CD14-positive monocyte (primary cell): ENCODE results near the gene SDK1. TPM values are rescaled to one million over a fixed set of nuclear protein-coding genes. Genes with fewer than 3 reads are reported as not detected.

Experiments
- DNase-seq, 3 donors: peaks; one replicate each; pipeline ENCODE4 v3.0.0-alpha.2; 2011 to 2022
- H2AFZ ChIP-seq: 2 replicates; pipeline ENCODE4 v1.6.0; 2012; ENCODE audit warnings: mild to moderate bottlenecking, low read depth, low read length, inconsistent platforms; ENCODE audit not compliant: insufficient read depth, poor library complexity, severe bottlenecking
- H3K27ac ChIP-seq, 2 donors: 1 replicate in 1 of 2; 2 replicates in 1 of 2; pipeline ENCODE4 v1.5.1; 2012 to 2013; ENCODE audit warnings: low read length in 2 of 2, control low read depth in 1 of 2, inconsistent platforms in 1 of 2, low read depth in 1 of 2, mild to moderate bottlenecking in 1 of 2
- H3K27me3 ChIP-seq, 2 donors: one replicate each; pipeline versions ENCODE4 v1.6.0 to v1.6.1; 2011 to 2013; ENCODE audit warnings: low read length in 2 of 2; ENCODE audit not compliant: control insufficient read depth in 2 of 2, insufficient read depth in 2 of 2
- H3K36me3 ChIP-seq, 2 donors: replicated peaks in 1 of 2; 1 replicate in 1 of 2; 2 replicates in 1 of 2; pipeline versions ENCODE4 v1.5.1 to v1.6.1; 2012 to 2013; ENCODE audit warnings: low read length in 2 of 2, control low read depth in 1 of 2, inconsistent platforms in 1 of 2, mild to moderate bottlenecking in 1 of 2; ENCODE audit not compliant: insufficient read depth in 2 of 2, control insufficient read depth in 1 of 2
- H3K4me1 ChIP-seq, 2 donors: 1 replicate in 1 of 2; 2 replicates in 1 of 2; pipeline versions ENCODE4 v1.5.1 to v1.6.1; 2012 to 2013; ENCODE audit warnings: low read length in 2 of 2, control low read depth in 1 of 2, inconsistent platforms in 1 of 2, mild to moderate bottlenecking in 1 of 2, moderate library complexity in 1 of 2; ENCODE audit not compliant: insufficient read depth in 2 of 2, control insufficient read depth in 1 of 2
- H3K4me2 ChIP-seq: replicated peaks from 2 replicates; pipeline ENCODE3; 2012; ENCODE audit warnings: low read length, moderate library complexity, mild to moderate bottlenecking; ENCODE audit not compliant: poor library complexity, severe bottlenecking; ENCODE audit errors: extremely low read depth
- H3K4me3 ChIP-seq, 3 experiments: fragments of 200-600 bp in 1 of 3; sonication (generic) in 1 of 3; replicated peaks in 1 of 3; 1 replicate in 2 of 3; 2 replicates in 1 of 3; pipeline ENCODE4 v1.5.1; 2011 to 2013; ENCODE audit warnings: low read length in 3 of 3, mild to moderate bottlenecking in 3 of 3, control low read depth in 2 of 3, low read depth in 2 of 3, inconsistent platforms in 1 of 3, moderate library complexity in 1 of 3
- H3K79me2 ChIP-seq: 2 replicates; pipeline ENCODE4 v1.6.0; 2012; ENCODE audit warnings: mild to moderate bottlenecking, control low read depth, inconsistent platforms, low read length, moderate library complexity; ENCODE audit not compliant: insufficient read depth
- H3K9ac ChIP-seq: 2 replicates; pipeline ENCODE4 v1.6.0; 2017; ENCODE audit warnings: low read length, mild to moderate bottlenecking; ENCODE audit not compliant: insufficient read depth, poor library complexity, severe bottlenecking
- H3K9me3 ChIP-seq, 2 donors: replicated peaks in 1 of 2; 1 replicate in 1 of 2; 2 replicates in 1 of 2; pipeline versions ENCODE4 v1.5.1 to v1.6.1; 2012 to 2013; ENCODE audit warnings: low read length in 2 of 2, control low read depth in 1 of 2; ENCODE audit not compliant: control insufficient read depth in 1 of 2, insufficient read depth in 1 of 2
- H4K20me1 ChIP-seq: 2 replicates; pipeline ENCODE4 v1.6.0; 2012; ENCODE audit warnings: mild to moderate bottlenecking, low read length, control low read depth, moderate library complexity; ENCODE audit not compliant: insufficient read depth
- H3K27ac Mint-ChIP-seq, 7 donors: one replicate each; pipeline ENCODE4 v1.8.0; 2020; ENCODE audit warnings: mild to moderate bottlenecking in 7 of 7, mixed read lengths in 7 of 7, moderate library complexity in 6 of 7, inconsistent platforms in 2 of 7
- H3K27me3 Mint-ChIP-seq, 3 donors: one replicate each; pipeline ENCODE4 v1.8.0; 2021 to 2022; ENCODE audit warnings: low read depth in 3 of 3, mild to moderate bottlenecking in 3 of 3, mixed read lengths in 3 of 3, moderate library complexity in 3 of 3, inconsistent platforms in 1 of 3
- H3K36me3 Mint-ChIP-seq, 2 donors: one replicate each; pipeline ENCODE4 v1.8.0; 2020; ENCODE audit warnings: mixed read lengths in 2 of 2, inconsistent platforms in 1 of 2, mild to moderate bottlenecking in 1 of 2
- H3K4me1 Mint-ChIP-seq: one replicate; pipeline ENCODE4 v1.8.0; 2020; ENCODE audit warnings: mild to moderate bottlenecking, mixed read lengths
- H3K4me3 Mint-ChIP-seq, 2 donors: one replicate each; pipeline ENCODE4 v1.8.0; 2020; ENCODE audit warnings: mild to moderate bottlenecking in 2 of 2, mixed read lengths in 2 of 2, moderate library complexity in 1 of 2
- H3K9me3 Mint-ChIP-seq, 7 donors: one replicate each; pipeline ENCODE4 v1.8.0; 2020 to 2022; ENCODE audit warnings: mixed read lengths in 7 of 7, mild to moderate bottlenecking in 6 of 7, moderate library complexity in 6 of 7, inconsistent platforms in 2 of 7
- WGBS: methylation state at CpG from one replicate; pipeline ENCODE4 v1.1.5; 2013; ENCODE audit warnings: missing lambda C conversion rate; ENCODE audit not compliant: insufficient coverage; 5-methylcytosine and 5-hydroxymethylcytosine counted together
- intact Hi-C, 2 donors: fragments of 100-400 bp; cut with micrococcal nuclease; formaldehyde crosslinking; loops; one replicate each; pipeline versions ENCODE4 v1.15.0 to v1.15.1; 2023
- polyA plus RNA-seq, 3 donors: library from polyadenylated mRNA; depleted of rRNA in 1 of 3; unstranded in 2 of 3; stranded (reverse) in 1 of 3; fragments of 300-500 nt in 2 of 3; fragments of >200 nt in 1 of 3; fragmentation: Illumina TruSeq in 2 of 3; gene quantifications; 1 replicate in 2 of 3; 2 replicates in 1 of 3; pipeline ENCODE4 v1.2.3, GENCODE V29; 2012 to 2021
- TF ChIP-seq, protein P1 (sequence below): fragments of 200-600 bp; IDR thresholded peaks from one replicate; pipeline ENCODE4 v1.8.0; 2022; ENCODE audit warnings: antibody characterized with exemption, mild to moderate bottlenecking

Gene SDK1
- polyA plus RNA-seq, 3 donors: 0.01 TPM; not detected in 2

DNA sequence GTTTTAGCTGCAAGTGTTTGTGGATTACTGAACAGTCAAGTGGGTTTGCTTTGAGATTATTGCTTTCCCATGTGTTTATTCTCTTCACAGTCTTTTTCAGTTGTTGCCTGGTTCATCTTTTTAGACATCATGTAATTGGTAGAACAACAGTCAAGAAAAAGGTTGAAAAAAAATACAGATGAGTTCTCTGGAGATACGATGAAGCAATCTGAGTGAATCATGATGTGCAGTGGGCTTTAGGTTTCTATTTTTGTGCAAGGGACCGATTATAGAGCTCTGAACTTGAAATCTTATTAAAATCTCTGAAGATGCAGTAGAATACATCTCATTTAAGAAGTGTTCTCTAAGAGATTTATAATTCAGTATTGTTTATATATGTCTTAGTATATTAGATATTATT is 145.7 kb downstream of the SDK1 start:
- Histone ChIP-seq H3K9ac (no peak overlapping the region), H3K27me3 (no peaks in the 10 kb centered on the region), H3K36me3 (no peaks in the 10 kb centered on the region), H3K27ac (no peak overlapping the region), H4K20me1 (no peaks in the 10 kb centered on the region), H2AFZ (no peak overlapping the region), H3K4me1 (no peaks in the 10 kb centered on the region), H3K9me3 (peaks cover 0 to 4% of the 10 kb centered on the region in 2 donors), H3K79me2 (no peaks in the 10 kb centered on the region), H3K4me2 (no peak overlapping the region), H3K4me3 (no peak overlapping the region)
- intact Hi-C loops: no loop called here
- Mint-ChIP-seq H3K4me3 (no peak overlapping the region), H3K36me3 (no peaks in the 10 kb centered on the region), H3K27ac (no peak overlapping the region), H3K27me3 (peaks cover 0 to 2% (median 0%) of the 10 kb centered on the region in 3 donors), H3K4me1 (no peaks in the 10 kb centered on the region), H3K9me3 (peaks cover 2 to 9% (median 3%) of the 10 kb centered on the region in 7 donors)
- DNase-seq: no peak
- TF ChIP-seq, protein P1, sequence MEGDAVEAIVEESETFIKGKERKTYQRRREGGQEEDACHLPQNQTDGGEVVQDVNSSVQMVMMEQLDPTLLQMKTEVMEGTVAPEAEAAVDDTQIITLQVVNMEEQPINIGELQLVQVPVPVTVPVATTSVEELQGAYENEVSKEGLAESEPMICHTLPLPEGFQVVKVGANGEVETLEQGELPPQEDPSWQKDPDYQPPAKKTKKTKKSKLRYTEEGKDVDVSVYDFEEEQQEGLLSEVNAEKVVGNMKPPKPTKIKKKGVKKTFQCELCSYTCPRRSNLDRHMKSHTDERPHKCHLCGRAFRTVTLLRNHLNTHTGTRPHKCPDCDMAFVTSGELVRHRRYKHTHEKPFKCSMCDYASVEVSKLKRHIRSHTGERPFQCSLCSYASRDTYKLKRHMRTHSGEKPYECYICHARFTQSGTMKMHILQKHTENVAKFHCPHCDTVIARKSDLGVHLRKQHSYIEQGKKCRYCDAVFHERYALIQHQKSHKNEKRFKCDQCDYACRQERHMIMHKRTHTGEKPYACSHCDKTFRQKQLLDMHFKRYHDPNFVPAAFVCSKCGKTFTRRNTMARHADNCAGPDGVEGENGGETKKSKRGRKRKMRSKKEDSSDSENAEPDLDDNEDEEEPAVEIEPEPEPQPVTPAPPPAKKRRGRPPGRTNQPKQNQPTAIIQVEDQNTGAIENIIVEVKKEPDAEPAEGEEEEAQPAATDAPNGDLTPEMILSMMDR: no peak
- no CpG with 5 or more reads among the region's 2 CpGs for WGBS

DNA sequence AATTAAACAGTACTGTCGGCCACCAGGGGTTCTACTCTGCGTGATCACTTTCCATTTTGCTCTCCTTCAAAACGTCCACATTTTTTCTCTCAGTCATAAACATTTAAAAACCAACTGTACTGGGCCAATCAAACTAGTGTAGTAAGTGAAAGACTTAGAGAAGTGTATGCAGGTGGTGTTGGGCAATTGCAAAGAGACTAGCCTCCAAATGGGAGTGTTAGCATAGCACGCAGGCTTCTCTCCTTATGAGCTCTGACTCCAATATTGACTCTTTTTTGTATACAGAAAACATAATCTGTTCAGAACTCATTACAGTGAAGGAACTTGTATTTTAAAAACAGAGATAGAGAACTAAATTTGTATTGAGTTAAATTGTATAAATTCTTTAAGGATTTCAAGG is 150.6 kb downstream of the SDK1 start:
- no peaks in the 10 kb centered on the region for H3K36me3 Mint-ChIP-seq
- H3K27ac ChIP-seq: no peak overlapping the region
- no peak overlapping the region for H2AFZ ChIP-seq
- H3K4me3 ChIP-seq: no peak overlapping the region
- no peak overlapping the region for H3K4me3 Mint-ChIP-seq
- no peak overlapping the region for H3K27ac Mint-ChIP-seq
- TF ChIP-seq, protein P1: no peak
- H3K4me1 ChIP-seq: no peaks in the 10 kb centered on the region
- DNase-seq: no peak
- no peaks in the 10 kb centered on the region for H3K4me1 Mint-ChIP-seq
- H4K20me1 ChIP-seq: no peaks in the 10 kb centered on the region
- H3K9me3 ChIP-seq: no peaks in the 10 kb centered on the region
- H3K4me2 ChIP-seq: no peak overlapping the region
- intact Hi-C loops: no loop called here
- no CpG with 5 or more reads among the region's 4 CpGs for WGBS
- no peaks in the 10 kb centered on the region for H3K27me3 ChIP-seq
- peaks cover 0 to 5% (median 0%) of the 10 kb centered on the region in 3 donors for H3K27me3 Mint-ChIP-seq
- no peaks in the 10 kb centered on the region for H3K36me3 ChIP-seq
- peaks cover 0 to 5% (median 1%) of the 10 kb centered on the region in 7 donors for H3K9me3 Mint-ChIP-seq
- H3K79me2 ChIP-seq: no peaks in the 10 kb centered on the region
- H3K9ac ChIP-seq: no peak overlapping the region
